ENCODE results near the gene ENOX1.

DNA sequence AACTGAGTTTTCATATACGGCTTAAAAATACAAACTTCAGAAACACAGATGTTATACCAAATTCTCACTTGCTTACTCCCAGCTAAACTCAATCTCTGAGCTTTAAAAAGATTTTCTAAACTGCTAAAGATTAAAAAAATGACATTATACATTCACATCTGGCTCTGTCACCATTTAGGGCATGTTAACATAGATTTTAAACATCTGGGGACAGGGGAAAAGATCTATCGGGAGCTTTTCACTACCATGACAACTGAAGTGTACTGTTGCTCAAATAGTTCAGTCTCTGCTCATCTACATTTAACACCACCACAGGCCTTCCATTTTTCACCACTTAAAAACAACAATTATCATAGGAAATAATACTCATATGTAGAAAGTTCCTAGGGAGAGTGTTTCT lies 190.8 kb downstream of the ENOX1 start:
- TF ChIP-seq, protein P1, sequence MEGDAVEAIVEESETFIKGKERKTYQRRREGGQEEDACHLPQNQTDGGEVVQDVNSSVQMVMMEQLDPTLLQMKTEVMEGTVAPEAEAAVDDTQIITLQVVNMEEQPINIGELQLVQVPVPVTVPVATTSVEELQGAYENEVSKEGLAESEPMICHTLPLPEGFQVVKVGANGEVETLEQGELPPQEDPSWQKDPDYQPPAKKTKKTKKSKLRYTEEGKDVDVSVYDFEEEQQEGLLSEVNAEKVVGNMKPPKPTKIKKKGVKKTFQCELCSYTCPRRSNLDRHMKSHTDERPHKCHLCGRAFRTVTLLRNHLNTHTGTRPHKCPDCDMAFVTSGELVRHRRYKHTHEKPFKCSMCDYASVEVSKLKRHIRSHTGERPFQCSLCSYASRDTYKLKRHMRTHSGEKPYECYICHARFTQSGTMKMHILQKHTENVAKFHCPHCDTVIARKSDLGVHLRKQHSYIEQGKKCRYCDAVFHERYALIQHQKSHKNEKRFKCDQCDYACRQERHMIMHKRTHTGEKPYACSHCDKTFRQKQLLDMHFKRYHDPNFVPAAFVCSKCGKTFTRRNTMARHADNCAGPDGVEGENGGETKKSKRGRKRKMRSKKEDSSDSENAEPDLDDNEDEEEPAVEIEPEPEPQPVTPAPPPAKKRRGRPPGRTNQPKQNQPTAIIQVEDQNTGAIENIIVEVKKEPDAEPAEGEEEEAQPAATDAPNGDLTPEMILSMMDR (IDR thresholded peaks at IDR 0.05): no peak
- TF ChIP-seq POLR2A (IDR thresholded peaks at IDR 0.05): no peak

Data from testis (tissue), 2 donors.